HEK293 (cell line): ENCODE data around the gene GNG3.

Experiments
- BCL11B ChIP-seq: fragments of 450-650 bp; formaldehyde crosslinking; IDR thresholded peaks from 2 replicates; pipeline ENCODE4 v1.5.1; 2016; ENCODE audit warnings: low read depth, missing biosample characterization, missing genetic modification characterization
- GFI1B ChIP-seq: fragments of 450-650 bp; formaldehyde crosslinking; IDR thresholded peaks from 2 replicates; pipeline ENCODE4 v1.5.1; 2016; ENCODE audit warnings: missing biosample characterization, missing genetic modification characterization
- GLI2 ChIP-seq: fragments of 450-650 bp; formaldehyde crosslinking; IDR thresholded peaks from 2 replicates; pipeline ENCODE4; 2017; ENCODE audit warnings: missing biosample characterization, missing genetic modification characterization, low read depth, borderline replicate concordance
- HOXA7 ChIP-seq: sonication (generic); formaldehyde crosslinking; IDR thresholded peaks from 2 replicates; pipeline ENCODE4 v1.8.1; 2022; ENCODE audit warnings: missing genetic modification reagents, borderline replicate concordance
- HOXD13 ChIP-seq: sonication (generic); formaldehyde crosslinking; IDR thresholded peaks from 2 replicates; pipeline ENCODE4 v1.8.0; 2022; ENCODE audit warnings: missing genetic modification reagents, borderline replicate concordance
- KLF1 ChIP-seq: fragments of 450-650 bp; formaldehyde crosslinking; IDR thresholded peaks from 2 replicates; pipeline ENCODE4 v1.5.1; 2016; ENCODE audit warnings: missing biosample characterization, missing genetic modification characterization
- KLF16 ChIP-seq: fragments of 450-650 bp; formaldehyde crosslinking; IDR thresholded peaks from 2 replicates; pipeline ENCODE4 v1.5.1; 2017; ENCODE audit warnings: missing biosample characterization, missing genetic modification characterization
- KLF8 ChIP-seq: fragments of 450-650 bp; formaldehyde crosslinking; IDR thresholded peaks from 2 replicates; pipeline ENCODE4 v1.5.1; 2016; ENCODE audit warnings: missing biosample characterization, missing genetic modification characterization
- OSR2 ChIP-seq: fragments of 450-650 bp; formaldehyde crosslinking; IDR thresholded peaks from 2 replicates; pipeline ENCODE4 v1.5.1; 2016; ENCODE audit warnings: missing biosample characterization, missing genetic modification characterization
- RBAK ChIP-seq: fragments of 450-650 bp; formaldehyde crosslinking; IDR thresholded peaks from 2 replicates; pipeline ENCODE4 v1.5.1; 2016; ENCODE audit warnings: missing biosample characterization, missing genetic modification characterization
- SP2 ChIP-seq: fragments of 450-650 bp; formaldehyde crosslinking; IDR thresholded peaks from 2 replicates; pipeline ENCODE4 v1.5.1; 2016; ENCODE audit warnings: missing biosample characterization, missing genetic modification characterization
- ZBTB17 ChIP-seq: fragments of 450-650 bp; formaldehyde crosslinking; IDR thresholded peaks from 2 replicates; pipeline ENCODE4 v1.5.1; 2016; ENCODE audit warnings: missing biosample characterization, missing genetic modification characterization
- ZBTB8A ChIP-seq: fragments of 450-650 bp; formaldehyde crosslinking; IDR thresholded peaks from 2 replicates; pipeline ENCODE4 v1.5.1; 2016; ENCODE audit warnings: missing biosample characterization, missing genetic modification characterization
- ZFP69B ChIP-seq: fragments of 450-650 bp; formaldehyde crosslinking; IDR thresholded peaks from 2 replicates; pipeline ENCODE4 v1.5.1; 2016; ENCODE audit warnings: missing biosample characterization, missing genetic modification characterization
- ZNF10 ChIP-seq: fragments of 450-650 bp; formaldehyde crosslinking; IDR thresholded peaks from 2 replicates; pipeline ENCODE4 v1.5.1; 2017; ENCODE audit warnings: missing biosample characterization, missing genetic modification characterization
- ZNF114 ChIP-seq: fragments of 450-650 bp; formaldehyde crosslinking; IDR thresholded peaks from 2 replicates; pipeline ENCODE4 v1.5.0; 2017; ENCODE audit warnings: missing biosample characterization, missing genetic modification characterization
- ZNF133 ChIP-seq: fragments of 450-650 bp; formaldehyde crosslinking; IDR thresholded peaks from 2 replicates; pipeline ENCODE4 v1.5.1; 2016; ENCODE audit warnings: missing biosample characterization, missing genetic modification characterization
- ZNF239 ChIP-seq: fragments of 450-650 bp; formaldehyde crosslinking; IDR thresholded peaks from 2 replicates; pipeline ENCODE4 v1.5.1; 2016; ENCODE audit warnings: missing biosample characterization, missing genetic modification characterization
- ZNF311 ChIP-seq: fragments of 450-650 bp; formaldehyde crosslinking; IDR thresholded peaks from 2 replicates; pipeline ENCODE4 v1.5.1; 2017; ENCODE audit warnings: missing biosample characterization, missing genetic modification characterization, borderline replicate concordance
- ZNF354C ChIP-seq: fragments of 450-650 bp; formaldehyde crosslinking; IDR thresholded peaks from 2 replicates; pipeline ENCODE4 v1.5.1; 2016; ENCODE audit warnings: missing biosample characterization, missing genetic modification characterization, low read depth, borderline replicate concordance
- ZNF398 ChIP-seq: fragments of 450-650 bp; formaldehyde crosslinking; IDR thresholded peaks from 2 replicates; pipeline ENCODE4 v1.5.1; 2017; ENCODE audit warnings: missing biosample characterization, missing genetic modification characterization
- ZNF404 ChIP-seq: fragments of 450-650 bp; formaldehyde crosslinking; IDR thresholded peaks from 2 replicates; pipeline ENCODE4 v1.5.1; 2017; ENCODE audit warnings: missing biosample characterization, missing genetic modification characterization
- ZNF521 ChIP-seq: fragments of 450-650 bp; formaldehyde crosslinking; IDR thresholded peaks from 2 replicates; pipeline ENCODE4 v1.5.1; 2017; ENCODE audit warnings: missing biosample characterization, mild to moderate bottlenecking, missing genetic modification characterization
- ZNF548 ChIP-seq: fragments of 450-650 bp; formaldehyde crosslinking; IDR thresholded peaks from 2 replicates; pipeline ENCODE4 v1.5.1; 2016; ENCODE audit warnings: missing biosample characterization, missing genetic modification characterization
- ZNF571 ChIP-seq: fragments of 450-650 bp; formaldehyde crosslinking; IDR thresholded peaks from 2 replicates; pipeline ENCODE4 v1.5.0; 2017; ENCODE audit warnings: missing biosample characterization, missing genetic modification characterization
- ZNF639 ChIP-seq: fragments of 450-650 bp; formaldehyde crosslinking; IDR thresholded peaks from 2 replicates; pipeline ENCODE4 v1.5.1; 2016; ENCODE audit warnings: missing biosample characterization, missing genetic modification characterization
- ZNF670 ChIP-seq: fragments of 450-650 bp; formaldehyde crosslinking; IDR thresholded peaks from 2 replicates; pipeline ENCODE4 v1.5.1; 2016; ENCODE audit warnings: missing biosample characterization, missing genetic modification characterization, low read depth
- ZNF76 ChIP-seq: fragments of 450-650 bp; formaldehyde crosslinking; IDR thresholded peaks from 2 replicates; pipeline ENCODE4; 2016; ENCODE audit warnings: low read depth, missing biosample characterization, missing genetic modification characterization, borderline replicate concordance
- ZNF792 ChIP-seq: fragments of 450-650 bp; formaldehyde crosslinking; IDR thresholded peaks from 2 replicates; pipeline ENCODE4 v1.5.1; 2016; ENCODE audit warnings: missing biosample characterization, missing genetic modification characterization
- ZSCAN23 ChIP-seq: fragments of 450-650 bp; formaldehyde crosslinking; IDR thresholded peaks from 2 replicates; pipeline ENCODE4 v1.5.1; 2016; ENCODE audit warnings: missing biosample characterization, missing genetic modification characterization
- TF ChIP-seq, protein P1 (sequence below): sonication (generic); formaldehyde crosslinking; IDR thresholded peaks from 2 replicates; pipeline ENCODE4 v1.8.1; 2022; ENCODE audit warnings: mild to moderate bottlenecking, moderate library complexity, missing genetic modification reagents
- TF ChIP-seq, protein P2 (sequence below): fragments of 450-650 bp; formaldehyde crosslinking; IDR thresholded peaks from 2 replicates; pipeline ENCODE4 v1.5.1; 2016; ENCODE audit warnings: missing biosample characterization, missing genetic modification characterization
- TF ChIP-seq, protein P3 (sequence below): fragments of 450-650 bp; formaldehyde crosslinking; IDR thresholded peaks from 2 replicates; pipeline ENCODE4 v1.5.1; 2016; ENCODE audit warnings: missing biosample characterization, missing genetic modification characterization

GNG3 gene

DNA sequence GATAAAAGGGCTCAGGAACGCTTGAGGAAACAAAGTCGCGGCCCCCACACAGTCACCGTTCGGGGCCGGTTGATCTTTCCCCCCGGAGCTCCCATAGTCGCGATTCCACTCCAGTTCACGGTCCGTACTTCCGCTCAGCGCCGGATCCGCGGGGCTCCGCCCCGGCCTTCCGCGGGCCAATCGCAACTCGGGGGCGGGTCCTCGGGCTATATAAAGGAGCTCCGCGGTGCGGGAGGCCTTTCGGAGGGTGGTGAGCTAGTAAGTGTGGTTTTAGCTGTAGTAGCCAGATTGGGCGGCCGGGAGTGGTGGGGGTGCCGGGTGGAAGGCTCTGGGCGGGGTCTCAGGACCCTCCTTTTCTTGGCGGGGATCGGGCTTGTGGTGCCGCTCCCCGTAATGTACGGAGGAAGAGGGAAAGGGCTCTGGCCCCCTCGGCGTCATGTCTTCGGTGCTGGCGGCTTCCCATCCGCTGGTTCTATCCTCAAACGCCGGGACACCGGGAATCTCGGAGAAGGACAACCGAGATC, 42.3 kb upstream of the GNG3 start, which contains the start of the genes C11orf98 and CSKMT (continued):
- TF ChIP-seq, protein P1, sequence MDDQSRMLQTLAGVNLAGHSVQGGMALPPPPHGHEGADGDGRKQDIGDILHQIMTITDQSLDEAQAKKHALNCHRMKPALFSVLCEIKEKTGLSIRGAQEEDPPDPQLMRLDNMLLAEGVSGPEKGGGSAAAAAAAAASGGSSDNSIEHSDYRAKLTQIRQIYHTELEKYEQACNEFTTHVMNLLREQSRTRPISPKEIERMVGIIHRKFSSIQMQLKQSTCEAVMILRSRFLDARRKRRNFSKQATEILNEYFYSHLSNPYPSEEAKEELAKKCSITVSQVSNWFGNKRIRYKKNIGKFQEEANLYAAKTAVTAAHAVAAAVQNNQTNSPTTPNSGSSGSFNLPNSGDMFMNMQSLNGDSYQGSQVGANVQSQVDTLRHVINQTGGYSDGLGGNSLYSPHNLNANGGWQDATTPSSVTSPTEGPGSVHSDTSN, result no peak
- no peak for TF ChIP-seq ZNF571 (tag by site-specific recombination)
- no peak for TF ChIP-seq GLI2 (tag by site-specific recombination)
- TF ChIP-seq ZNF10 (tag by site-specific recombination), result no peak
- no peak for TF ChIP-seq BCL11B (tag by site-specific recombination)
- TF ChIP-seq ZNF521 (tag by site-specific recombination), result no peak
- no peak for TF ChIP-seq ZNF354C (tag by site-specific recombination)
- 0 out of 2 replicates have a peak, but pooled peaks have one; percentile 30 for TF ChIP-seq KLF16 (tag by site-specific recombination)
- TF ChIP-seq ZNF398 (tag by site-specific recombination), result no peak
- peak; percentile 65 for TF ChIP-seq SP2 (tag by site-specific recombination)
- no peak for TF ChIP-seq ZNF239 (tag by site-specific recombination)
- no peak for TF ChIP-seq KLF1 (tag by site-specific recombination)
- TF ChIP-seq ZNF548, result no peak
- peak; percentile 40; the same call in 1 of the 2 replicates for TF ChIP-seq ZNF76 (tag by site-specific recombination)
- no peak for TF ChIP-seq GFI1B
- TF ChIP-seq HOXA7 (CRISPR knock-in tag), result no peak
- no peak for TF ChIP-seq OSR2 (tag by site-specific recombination)
- TF ChIP-seq ZNF133 (tag by site-specific recombination), result no peak
- no peak for TF ChIP-seq ZNF792 (tag by site-specific recombination)
- TF ChIP-seq ZBTB17 (tag by site-specific recombination), result 0 out of 2 replicates have a peak, but pooled peaks have one; percentile 22
- no peak for TF ChIP-seq RBAK
- TF ChIP-seq ZBTB8A (tag by site-specific recombination), result peak; percentile 4; the same call in 1 of the 2 replicates
- TF ChIP-seq ZNF639, result 0 out of 2 replicates have a peak, but pooled peaks have one; percentile 11
- no peak for TF ChIP-seq ZNF311
- TF ChIP-seq, protein P2, sequence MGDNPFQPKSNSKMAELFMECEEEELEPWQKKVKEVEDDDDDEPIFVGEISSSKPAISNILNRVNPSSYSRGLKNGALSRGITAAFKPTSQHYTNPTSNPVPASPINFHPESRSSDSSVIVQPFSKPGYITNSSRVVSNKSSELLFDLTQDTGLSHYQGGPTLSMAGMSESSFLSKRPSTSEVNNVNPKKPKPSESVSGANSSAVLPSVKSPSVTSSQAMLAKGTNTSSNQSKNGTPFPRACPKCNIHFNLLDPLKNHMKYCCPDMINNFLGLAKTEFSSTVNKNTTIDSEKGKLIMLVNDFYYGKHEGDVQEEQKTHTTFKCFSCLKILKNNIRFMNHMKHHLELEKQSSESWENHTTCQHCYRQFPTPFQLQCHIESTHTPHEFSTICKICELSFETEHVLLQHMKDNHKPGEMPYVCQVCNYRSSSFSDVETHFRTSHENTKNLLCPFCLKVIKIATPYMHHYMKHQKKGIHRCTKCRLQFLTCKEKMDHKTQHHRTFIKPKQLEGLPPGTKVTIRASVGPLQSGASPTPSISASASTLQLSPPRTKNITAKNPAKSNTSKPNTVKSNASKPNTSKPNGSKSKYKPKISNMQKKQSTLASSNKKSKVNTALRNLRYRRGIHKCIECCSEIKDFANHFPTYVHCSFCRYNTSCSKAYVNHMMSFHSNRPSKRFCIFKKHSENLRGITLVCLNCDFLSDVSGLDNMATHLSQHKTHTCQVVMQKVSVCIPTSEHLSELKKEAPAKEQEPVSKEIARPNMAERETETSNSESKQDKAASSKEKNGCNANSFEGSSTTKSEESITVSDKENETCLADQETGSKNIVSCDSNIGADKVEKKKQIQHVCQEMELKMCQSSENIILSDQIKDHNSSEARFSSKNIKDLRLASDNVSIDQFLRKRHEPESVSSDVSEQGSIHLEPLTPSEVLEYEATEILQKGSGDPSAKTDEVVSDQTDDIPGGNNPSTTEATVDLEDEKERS (tag by site-specific recombination), result no peak
- TF ChIP-seq, protein P3, sequence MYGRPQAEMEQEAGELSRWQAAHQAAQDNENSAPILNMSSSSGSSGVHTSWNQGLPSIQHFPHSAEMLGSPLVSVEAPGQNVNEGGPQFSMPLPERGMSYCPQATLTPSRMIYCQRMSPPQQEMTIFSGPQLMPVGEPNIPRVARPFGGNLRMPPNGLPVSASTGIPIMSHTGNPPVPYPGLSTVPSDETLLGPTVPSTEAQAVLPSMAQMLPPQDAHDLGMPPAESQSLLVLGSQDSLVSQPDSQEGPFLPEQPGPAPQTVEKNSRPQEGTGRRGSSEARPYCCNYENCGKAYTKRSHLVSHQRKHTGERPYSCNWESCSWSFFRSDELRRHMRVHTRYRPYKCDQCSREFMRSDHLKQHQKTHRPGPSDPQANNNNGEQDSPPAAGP (tag by site-specific recombination), result no peak
- no peak for TF ChIP-seq ZSCAN23 (tag by site-specific recombination)
- TF ChIP-seq ZFP69B (tag by site-specific recombination), result no peak
- no peak for TF ChIP-seq ZNF114 (tag by site-specific recombination)
- no peak for TF ChIP-seq HOXD13
- no peak for TF ChIP-seq ZNF670 (tag by site-specific recombination)
- no peak for TF ChIP-seq ZNF404
- TF ChIP-seq KLF8 (tag by site-specific recombination), result peak; percentile 69
